ENCODE measurements around the gene LATS2. TPM values are rescaled to one million over a fixed set of nuclear protein-coding genes. Genes with fewer than 3 reads are reported as not detected.

Gene LATS2
- total RNA-seq, 1 donor: 15.0 TPM

- Histone ChIP-seq H3K9me3 (ENCODE audit: low read depth, low read length) (no peaks in the 10 kb centered on the region), H3K4me3 (ENCODE audit: low read length) (no peak overlapping the region), H3K4me1 (ENCODE audit: insufficient read depth, low read length) (peaks cover 33% of the 10 kb centered on the region), H3K27me3 (ENCODE audit: insufficient read depth, low read length) (no peaks in the 10 kb centered on the region)
Observed at GRCh38 chr13:21020581-21020980, 40.8 kb downstream of the LATS2 start.

DNA sequence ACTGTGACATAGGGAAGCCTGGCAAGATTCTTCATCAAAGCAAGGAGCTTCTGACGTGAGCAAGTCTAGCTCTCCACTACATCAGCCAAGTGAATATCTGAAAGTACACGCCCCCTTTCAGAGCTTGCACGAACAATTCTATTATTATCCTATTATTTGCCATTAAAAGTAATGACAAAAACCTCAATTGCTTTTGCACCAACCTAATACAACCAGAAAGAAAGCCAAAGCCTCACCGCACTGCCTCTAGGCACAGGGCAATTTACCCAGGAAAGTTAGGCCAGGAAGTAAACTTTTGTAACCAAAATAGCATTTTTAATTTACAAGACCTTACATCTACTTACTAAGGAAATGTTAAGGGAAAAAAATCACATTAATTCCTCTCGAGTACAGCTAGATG is 41.2 kb downstream of the LATS2 start:
- H3K27me3 ChIP-seq (ENCODE audit: insufficient read depth, low read length): no peaks in the 10 kb centered on the region
- peaks cover 33% of the 10 kb centered on the region for H3K4me1 ChIP-seq (ENCODE audit: insufficient read depth, low read length)
- H3K9me3 ChIP-seq (ENCODE audit: low read depth, low read length): no peaks in the 10 kb centered on the region
- no peak overlapping the region for H3K4me3 ChIP-seq (ENCODE audit: low read length)

DNA sequence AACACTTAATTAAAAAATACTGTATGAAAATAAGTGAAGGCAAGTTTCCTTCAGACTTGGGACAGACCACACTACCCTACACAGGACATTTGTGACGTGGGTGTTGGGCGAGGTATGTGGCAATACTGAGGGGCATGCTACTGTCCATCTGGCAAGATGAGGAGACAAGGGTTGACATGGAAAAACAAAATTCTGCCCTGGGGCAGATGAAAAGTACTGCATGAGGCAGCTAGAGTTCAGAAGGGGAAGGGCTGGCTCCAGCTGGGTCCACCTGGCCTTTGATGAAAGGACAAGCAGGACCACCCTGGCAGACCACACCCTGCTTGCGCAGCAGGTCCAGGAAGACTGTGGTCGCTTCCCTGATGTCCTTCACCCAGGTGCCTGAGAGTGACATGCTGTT is 43.2 kb downstream of the LATS2 start:
- no peaks in the 10 kb centered on the region for H3K9me3 ChIP-seq (ENCODE audit: low read depth, low read length)
- no peak overlapping the region for H3K4me3 ChIP-seq (ENCODE audit: low read length)
- H3K27me3 ChIP-seq (ENCODE audit: insufficient read depth, low read length): no peaks in the 10 kb centered on the region
- peaks cover 33% of the 10 kb centered on the region for H3K4me1 ChIP-seq (ENCODE audit: insufficient read depth, low read length)

DNA sequence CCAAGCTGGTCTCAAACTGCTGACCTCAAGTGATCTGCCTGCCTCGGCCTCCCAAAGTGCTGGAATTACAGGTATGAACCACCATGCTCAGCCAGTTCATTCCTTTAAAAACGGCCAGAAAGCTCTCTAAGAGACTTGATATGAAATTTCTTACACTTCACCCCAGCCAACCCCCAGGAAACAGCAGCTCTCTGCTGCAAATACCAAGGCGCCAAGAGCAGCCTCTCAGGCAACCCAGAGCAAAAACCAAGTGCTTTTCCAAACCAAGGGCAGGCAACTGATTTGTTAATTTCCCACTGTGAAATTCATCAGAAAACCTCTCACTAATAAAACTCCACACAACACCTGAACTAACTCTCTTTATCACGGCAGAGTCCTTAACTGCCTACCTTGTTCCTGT is 44.9 kb downstream of the LATS2 start:
- Histone ChIP-seq H3K4me3 (ENCODE audit: low read length) (no peak overlapping the region), H3K27me3 (ENCODE audit: insufficient read depth, low read length) (no peaks in the 10 kb centered on the region), H3K9me3 (ENCODE audit: low read depth, low read length) (no peaks in the 10 kb centered on the region), H3K4me1 (ENCODE audit: insufficient read depth, low read length) (peaks cover 30% of the 10 kb centered on the region)

DNA sequence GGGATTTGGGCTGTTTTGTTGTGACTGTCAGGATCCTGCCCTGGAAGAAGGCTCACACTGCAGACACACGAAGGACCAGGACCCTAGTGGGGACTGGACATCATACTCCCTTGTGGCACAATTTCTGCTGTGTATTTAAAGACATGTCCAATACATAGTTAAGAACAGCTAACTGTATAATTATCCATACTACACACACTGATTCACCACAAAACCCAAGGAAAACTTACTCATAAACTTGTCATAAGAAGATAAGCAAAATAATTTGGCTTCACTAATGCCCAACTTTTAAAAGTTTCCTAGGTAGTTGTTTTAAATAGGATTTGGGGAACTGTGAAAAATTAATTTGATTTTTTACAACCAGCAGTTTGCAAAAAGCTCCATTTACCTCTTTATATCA is 46.1 kb downstream of the LATS2 start:
- H3K4me1 ChIP-seq (ENCODE audit: insufficient read depth, low read length): peaks cover 30% of the 10 kb centered on the region
- no peak overlapping the region for H3K4me3 ChIP-seq (ENCODE audit: low read length)
- no peaks in the 10 kb centered on the region for H3K9me3 ChIP-seq (ENCODE audit: low read depth, low read length)
- H3K27me3 ChIP-seq (ENCODE audit: insufficient read depth, low read length): no peaks in the 10 kb centered on the region

DNA sequence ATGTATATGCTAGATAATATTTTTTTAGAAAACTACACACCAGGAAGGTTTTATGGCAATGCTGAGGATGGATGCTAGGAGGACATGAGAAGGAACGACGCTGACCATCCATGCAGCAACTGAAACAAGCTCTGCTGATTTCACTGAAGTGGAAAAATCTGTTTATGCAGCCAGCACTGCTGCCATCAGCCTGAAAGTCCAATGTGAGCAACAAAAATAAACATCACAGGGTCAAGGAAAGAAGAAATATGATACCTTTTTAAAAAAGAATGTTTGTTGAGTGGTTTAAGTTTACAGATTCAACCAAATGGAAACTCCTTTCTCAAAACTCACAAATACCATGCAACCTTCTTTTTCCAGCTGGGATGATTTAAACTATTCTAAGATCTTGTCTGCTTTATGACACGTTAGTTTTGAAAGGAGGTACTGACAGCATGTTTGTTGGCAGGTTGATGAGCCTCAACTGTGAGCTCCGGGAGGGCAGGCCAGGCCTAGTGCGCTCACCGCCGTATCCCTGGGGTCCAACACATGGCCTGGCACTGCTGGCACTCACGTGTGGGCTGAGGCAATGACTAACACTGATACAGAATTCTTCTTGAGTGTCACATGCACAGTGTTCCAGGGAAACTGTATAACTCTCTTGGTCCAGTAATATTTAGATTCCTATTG is 46.8 kb downstream of the LATS2 start:
- H3K4me1 ChIP-seq (ENCODE audit: insufficient read depth, low read length): peaks cover 30% of the 10 kb centered on the region
- no peaks in the 10 kb centered on the region for H3K27me3 ChIP-seq (ENCODE audit: insufficient read depth, low read length)
- no peak overlapping the region for H3K4me3 ChIP-seq (ENCODE audit: low read length)
- no peaks in the 10 kb centered on the region for H3K9me3 ChIP-seq (ENCODE audit: low read depth, low read length)

GRCh38 chr13:21014139-21014501 is 47.3 kb downstream of the LATS2 start:
- Histone ChIP-seq H3K27me3 (ENCODE audit: insufficient read depth, low read length) (no peaks in the 10 kb centered on the region), H3K9me3 (ENCODE audit: low read depth, low read length) (no peaks in the 10 kb centered on the region), H3K4me3 (ENCODE audit: low read length) (no peak overlapping the region)

DNA sequence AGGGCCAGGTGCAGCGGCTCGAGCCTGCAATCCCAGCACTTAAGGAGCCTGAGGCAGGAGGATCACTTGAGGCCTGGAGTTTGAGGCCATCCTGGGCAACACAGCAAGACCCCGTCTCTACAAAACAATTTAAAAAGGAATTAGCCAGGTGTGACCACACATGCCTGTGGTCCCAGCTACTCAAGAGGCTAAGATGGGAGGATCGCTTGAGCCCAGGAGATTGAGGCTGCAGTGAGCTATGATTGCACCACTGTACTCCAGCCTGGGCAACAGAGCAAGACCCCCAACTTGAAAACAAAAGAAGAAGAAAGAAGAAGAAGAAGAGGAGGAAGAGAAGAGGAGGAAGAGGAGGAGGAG is 47.7 kb downstream of the LATS2 start:
- no peaks in the 10 kb centered on the region for H3K9me3 ChIP-seq (ENCODE audit: low read depth, low read length)
- H3K27me3 ChIP-seq (ENCODE audit: insufficient read depth, low read length): no peaks in the 10 kb centered on the region
- no peak overlapping the region for H3K4me3 ChIP-seq (ENCODE audit: low read length)
- H3K4me1 ChIP-seq (ENCODE audit: insufficient read depth, low read length): peaks cover 27% of the 10 kb centered on the region

More at GRCh38 chr13:21014139-21014501, 47.3 kb downstream of the LATS2 start:
- H3K4me1 ChIP-seq (ENCODE audit: insufficient read depth, low read length): peaks cover 30% of the 10 kb centered on the region

DNA sequence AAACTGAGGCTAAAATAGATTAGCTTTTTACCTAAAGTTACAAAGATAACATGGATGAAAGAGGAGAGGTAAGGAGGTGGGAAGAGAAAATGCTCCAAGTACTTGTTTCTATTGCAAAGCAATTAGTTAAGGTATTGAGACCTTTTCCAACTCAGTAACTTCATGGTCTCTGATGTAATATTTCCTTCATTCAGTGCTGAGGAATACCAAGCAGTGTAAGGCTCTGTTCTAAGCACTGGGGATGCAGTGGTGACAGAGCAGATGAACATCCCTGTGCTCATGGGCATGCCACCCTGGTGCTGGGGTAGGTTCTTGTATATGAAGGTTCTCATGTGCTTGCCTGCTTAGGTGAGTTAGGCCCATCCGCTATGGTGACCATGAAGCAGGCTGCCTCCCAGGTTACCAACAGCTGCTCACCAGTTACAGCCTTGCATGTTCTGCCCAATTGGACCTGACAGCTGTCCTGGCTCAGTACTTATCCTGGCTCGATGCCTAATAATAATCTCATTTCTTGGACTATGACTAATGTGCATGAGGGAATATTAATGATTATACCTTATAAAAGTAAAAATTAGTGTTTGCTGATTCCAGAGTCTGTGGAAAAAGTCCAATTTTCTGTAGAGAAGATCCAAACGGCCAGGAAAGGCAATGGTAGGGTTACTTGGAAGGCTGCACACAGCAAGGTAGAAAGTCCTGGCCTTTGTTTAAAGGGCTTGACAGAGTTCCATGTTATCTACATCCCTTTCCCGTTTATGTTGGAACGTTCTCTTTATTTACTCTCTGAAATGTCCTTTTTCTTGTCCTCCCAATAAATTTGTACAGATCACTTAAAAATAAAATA is 48.3 kb downstream of the LATS2 start:
- no peaks in the 10 kb centered on the region for H3K27me3 ChIP-seq (ENCODE audit: insufficient read depth, low read length)
- H3K4me3 ChIP-seq (ENCODE audit: low read length): no peak overlapping the region
- no peaks in the 10 kb centered on the region for H3K9me3 ChIP-seq (ENCODE audit: low read depth, low read length)
- peaks cover 21% of the 10 kb centered on the region for H3K4me1 ChIP-seq (ENCODE audit: insufficient read depth, low read length)

DNA sequence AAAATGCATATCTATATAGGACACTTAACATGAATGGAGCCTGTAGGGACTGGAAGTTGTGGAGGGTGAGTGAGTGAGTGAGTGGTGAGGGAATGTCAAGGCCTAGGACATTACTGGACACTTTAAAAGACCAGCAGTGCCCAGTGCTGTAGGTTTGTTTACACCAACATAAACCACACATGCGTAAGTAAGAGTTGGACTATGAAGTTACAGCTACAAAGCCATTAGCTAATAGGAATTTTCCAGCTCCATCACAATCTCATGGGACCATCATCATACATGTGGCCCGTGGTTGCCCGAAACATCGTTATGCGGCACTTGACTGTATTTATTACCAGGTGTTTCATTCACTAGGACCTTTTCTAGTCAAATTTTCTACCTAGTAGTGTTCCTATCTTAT is 49.2 kb downstream of the LATS2 start:
- Histone ChIP-seq H3K4me3 (ENCODE audit: low read length) (no peak overlapping the region), H3K9me3 (ENCODE audit: low read depth, low read length) (no peaks in the 10 kb centered on the region), H3K4me1 (ENCODE audit: insufficient read depth, low read length) (peaks cover 13% of the 10 kb centered on the region), H3K27me3 (ENCODE audit: insufficient read depth, low read length) (no peaks in the 10 kb centered on the region)

DNA sequence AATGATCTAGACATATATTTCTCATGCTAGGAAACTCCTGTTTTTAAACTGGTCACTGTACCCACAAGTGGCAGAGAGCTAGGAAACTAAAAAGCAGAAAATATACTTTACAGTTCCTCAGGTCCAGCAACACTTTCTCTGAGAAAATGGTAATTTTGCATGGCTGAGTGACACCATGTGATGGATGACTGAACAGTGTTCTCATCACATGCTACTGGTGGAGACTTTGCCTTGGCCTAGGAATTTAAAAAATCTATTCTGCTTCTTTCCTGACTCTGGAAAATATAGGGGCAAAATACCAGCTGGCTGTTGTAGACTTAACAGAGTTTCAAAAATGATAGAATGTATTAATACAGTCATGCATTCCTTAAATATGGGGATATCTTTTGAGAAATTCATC is 50.0 kb downstream of the LATS2 start:
- Histone ChIP-seq H3K4me3 (ENCODE audit: low read length) (no peak overlapping the region), H3K4me1 (ENCODE audit: insufficient read depth, low read length) (peaks cover 5% of the 10 kb centered on the region), H3K27me3 (ENCODE audit: insufficient read depth, low read length) (no peaks in the 10 kb centered on the region), H3K9me3 (ENCODE audit: low read depth, low read length) (no peaks in the 10 kb centered on the region)

DNA sequence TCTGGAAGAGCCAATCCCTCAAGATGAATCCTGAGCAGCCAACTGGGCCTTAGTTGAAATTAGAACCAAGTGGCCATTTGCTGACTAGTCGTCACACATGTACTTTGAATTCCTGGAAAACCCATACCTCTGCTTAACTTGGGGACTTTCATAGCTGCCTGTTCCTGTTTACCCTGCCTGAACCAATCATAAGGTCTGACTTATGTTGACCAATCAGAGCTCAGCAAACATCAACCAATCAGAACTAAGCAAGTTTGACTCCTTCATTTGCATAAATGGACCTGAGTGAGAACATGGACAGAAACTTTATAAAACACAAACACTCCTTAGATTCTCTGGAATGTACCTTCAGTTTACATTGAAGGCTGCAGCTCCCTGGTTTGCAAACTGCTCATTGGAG is 50.8 kb downstream of the LATS2 start:
- H3K4me3 ChIP-seq (ENCODE audit: low read length): no peak overlapping the region
- H3K27me3 ChIP-seq (ENCODE audit: insufficient read depth, low read length): no peaks in the 10 kb centered on the region
- no peaks in the 10 kb centered on the region for H3K9me3 ChIP-seq (ENCODE audit: low read depth, low read length)
- H3K4me1 ChIP-seq (ENCODE audit: insufficient read depth, low read length): no peaks in the 10 kb centered on the region

- no peaks in the 10 kb centered on the region for H3K27me3 ChIP-seq (ENCODE audit: insufficient read depth, low read length)
- no peak overlapping the region for H3K4me3 ChIP-seq (ENCODE audit: low read length)
- no peaks in the 10 kb centered on the region for H3K4me1 ChIP-seq (ENCODE audit: insufficient read depth, low read length)
- no peaks in the 10 kb centered on the region for H3K9me3 ChIP-seq (ENCODE audit: low read depth, low read length)
Observed at GRCh38 chr13:21009036-21009435, 52.4 kb downstream of the LATS2 start.

- Histone ChIP-seq H3K9me3 (ENCODE audit: low read depth, low read length) (no peaks in the 10 kb centered on the region), H3K27me3 (ENCODE audit: insufficient read depth, low read length) (no peaks in the 10 kb centered on the region), H3K4me3 (ENCODE audit: low read length) (no peak overlapping the region), H3K4me1 (ENCODE audit: insufficient read depth, low read length) (no peaks in the 10 kb centered on the region)
Observed at GRCh38 chr13:21008026-21008425, 53.4 kb downstream of the LATS2 start.

DNA sequence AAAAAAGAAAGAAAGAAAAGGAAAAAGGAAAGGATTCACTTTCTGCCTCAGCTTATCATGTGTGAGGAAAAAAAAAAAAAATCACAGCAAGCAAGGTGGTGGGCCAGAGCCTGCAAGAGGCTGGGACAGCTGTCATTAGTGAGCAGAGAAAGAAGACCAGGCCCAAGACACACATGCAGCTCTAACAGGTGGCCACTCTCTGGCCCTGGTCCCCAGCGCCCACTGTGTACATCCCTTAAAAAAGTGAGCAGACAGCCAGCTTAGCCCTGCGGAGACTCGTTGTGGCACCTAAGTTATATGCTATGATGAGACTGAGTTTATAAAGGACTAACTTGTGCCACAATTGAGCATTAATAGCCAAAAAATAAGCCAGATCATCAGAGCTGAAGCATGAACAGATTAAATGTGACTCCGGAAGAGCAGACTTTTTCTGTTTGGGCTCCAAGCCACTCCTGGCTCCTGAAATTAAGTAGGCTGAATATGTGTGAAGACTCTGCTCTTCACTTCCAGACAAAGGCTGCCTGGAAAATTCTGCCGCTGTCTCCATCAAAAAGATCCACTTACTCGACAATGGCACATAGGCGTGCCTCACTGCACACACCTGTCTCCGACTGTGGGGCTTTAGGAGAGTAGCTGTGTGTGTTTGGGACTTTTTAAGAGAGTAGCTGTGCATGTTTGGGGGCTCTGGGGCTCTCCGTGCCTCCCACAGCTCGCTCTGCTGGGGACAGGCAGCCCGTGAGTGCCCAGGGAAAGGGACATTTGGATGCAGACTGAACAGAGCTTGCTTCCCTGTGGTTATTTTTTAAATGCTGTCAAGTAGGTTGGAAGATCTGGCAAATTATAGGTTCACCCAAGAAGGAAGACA is 55.0 kb downstream of the LATS2 start:
- no peaks in the 10 kb centered on the region for H3K9me3 ChIP-seq (ENCODE audit: low read depth, low read length)

More for the DNA sequence above, 55.0 kb downstream of the LATS2 start:
- Histone ChIP-seq H3K4me1 (ENCODE audit: insufficient read depth, low read length) (no peaks in the 10 kb centered on the region), H3K27me3 (ENCODE audit: insufficient read depth, low read length) (no peaks in the 10 kb centered on the region), H3K4me3 (ENCODE audit: low read length) (no peak overlapping the region)
